ENCODE measurements around the gene HGFAC.

DNA sequence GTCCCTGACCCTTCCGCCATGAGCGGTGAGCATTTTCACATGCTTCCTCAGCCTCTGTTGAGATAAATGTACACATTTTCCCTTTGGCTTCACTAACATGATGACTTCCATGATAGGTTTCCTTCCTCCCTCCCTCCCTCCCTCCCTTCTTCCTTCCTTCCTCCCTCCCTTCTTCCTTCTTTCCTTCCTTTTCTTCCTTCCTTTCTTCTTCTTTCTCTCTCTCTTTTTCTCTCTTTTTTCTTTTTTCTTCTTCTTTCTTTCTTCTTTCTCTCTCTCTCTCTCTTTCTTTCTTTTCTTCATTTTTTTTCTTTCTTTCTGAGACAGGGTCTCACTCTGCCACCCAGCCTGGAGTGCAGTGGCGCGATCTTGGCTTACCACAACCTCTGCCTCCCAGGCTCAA lies 8.9 kb downstream of the HGFAC start:
- TF ChIP-seq CTCF (conservative IDR thresholded peaks at IDR 0.05) (no peak), EZH2 (IDR thresholded peaks at IDR 0.05; ENCODE audit: low read depth) (no peak)

Measured in PC-9 (cell line).